D721Med (cell line): Measurements from ENCODE around the gene TMEM123.

Experiments
- DNase-seq: peaks from one replicate; pipeline ENCODE4 v3.0.0; 2011; ENCODE audit warnings: low spot score; ENCODE audit not compliant: insufficient read length
- FAIRE-seq: peaks from 2 replicates; lab custom pipeline; 2011; peaks lifted over from hg19 to GRCh38; lab: Jason Lieb, UNC
- TF ChIP-seq, protein P1 (sequence below): IDR thresholded peaks from 2 replicates; pipeline ENCODE4 v1.5.1; 2012; ENCODE audit warnings: mild to moderate bottlenecking, control low read depth; ENCODE audit not compliant: insufficient read depth; ENCODE audit errors: missing control alignments

Gene TMEM123

DNA sequence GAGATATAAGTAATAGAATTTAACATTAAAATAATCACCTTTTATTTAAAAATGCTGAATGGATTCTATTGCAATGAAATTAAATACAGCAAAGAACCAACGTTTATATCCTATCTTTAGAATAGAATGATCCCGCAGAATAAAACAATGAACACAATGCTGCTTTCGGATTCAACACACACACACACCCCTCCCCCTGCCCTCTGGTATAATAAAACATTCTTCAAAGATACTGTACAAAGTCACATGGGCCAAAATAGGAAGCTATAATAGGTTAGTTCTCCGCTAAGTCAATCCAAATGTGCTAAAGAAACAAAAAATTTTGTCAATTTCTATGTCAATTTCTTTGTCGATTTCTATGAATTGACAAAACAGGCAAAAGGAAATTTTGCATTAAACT, 47.1 kb downstream of the TMEM123 start:
- TF ChIP-seq, protein P1, sequence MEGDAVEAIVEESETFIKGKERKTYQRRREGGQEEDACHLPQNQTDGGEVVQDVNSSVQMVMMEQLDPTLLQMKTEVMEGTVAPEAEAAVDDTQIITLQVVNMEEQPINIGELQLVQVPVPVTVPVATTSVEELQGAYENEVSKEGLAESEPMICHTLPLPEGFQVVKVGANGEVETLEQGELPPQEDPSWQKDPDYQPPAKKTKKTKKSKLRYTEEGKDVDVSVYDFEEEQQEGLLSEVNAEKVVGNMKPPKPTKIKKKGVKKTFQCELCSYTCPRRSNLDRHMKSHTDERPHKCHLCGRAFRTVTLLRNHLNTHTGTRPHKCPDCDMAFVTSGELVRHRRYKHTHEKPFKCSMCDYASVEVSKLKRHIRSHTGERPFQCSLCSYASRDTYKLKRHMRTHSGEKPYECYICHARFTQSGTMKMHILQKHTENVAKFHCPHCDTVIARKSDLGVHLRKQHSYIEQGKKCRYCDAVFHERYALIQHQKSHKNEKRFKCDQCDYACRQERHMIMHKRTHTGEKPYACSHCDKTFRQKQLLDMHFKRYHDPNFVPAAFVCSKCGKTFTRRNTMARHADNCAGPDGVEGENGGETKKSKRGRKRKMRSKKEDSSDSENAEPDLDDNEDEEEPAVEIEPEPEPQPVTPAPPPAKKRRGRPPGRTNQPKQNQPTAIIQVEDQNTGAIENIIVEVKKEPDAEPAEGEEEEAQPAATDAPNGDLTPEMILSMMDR, result no peak
- DNase-seq, result no peak
- no peak for FAIRE-seq

GRCh38 chr11:102402548-102402947, 50.0 kb downstream of the TMEM123 start:
- TF ChIP-seq, protein P1, result no peak
- FAIRE-seq (no peak), DNase-seq (no peak)

DNA sequence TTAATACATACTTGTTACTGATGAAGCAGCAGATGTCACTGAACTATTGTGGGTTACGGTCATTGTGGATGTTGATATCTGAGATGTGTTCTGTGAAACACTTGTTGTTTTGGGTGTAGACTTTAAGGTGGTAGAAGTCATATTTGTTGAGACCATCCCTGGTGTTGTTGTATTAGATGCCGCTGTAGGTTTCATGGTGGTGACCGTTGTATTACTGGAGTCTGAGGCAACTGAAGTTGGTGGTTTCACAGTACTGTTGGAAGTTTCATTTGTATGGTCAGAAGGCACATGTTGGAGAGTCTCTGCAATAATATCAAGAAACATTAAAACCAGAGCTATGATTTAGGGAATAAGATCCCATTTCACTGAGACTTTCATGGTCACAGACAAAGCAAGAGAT, 50.7 kb downstream of the TMEM123 start:
- no peak for DNase-seq
- TF ChIP-seq, protein P1, result no peak
- no peak for FAIRE-seq

- no peak for FAIRE-seq
- DNase-seq, result no peak
- TF ChIP-seq, protein P1, result no peak
Measured at GRCh38 chr11:102400603-102401002, 52.0 kb downstream of the TMEM123 start.

DNA sequence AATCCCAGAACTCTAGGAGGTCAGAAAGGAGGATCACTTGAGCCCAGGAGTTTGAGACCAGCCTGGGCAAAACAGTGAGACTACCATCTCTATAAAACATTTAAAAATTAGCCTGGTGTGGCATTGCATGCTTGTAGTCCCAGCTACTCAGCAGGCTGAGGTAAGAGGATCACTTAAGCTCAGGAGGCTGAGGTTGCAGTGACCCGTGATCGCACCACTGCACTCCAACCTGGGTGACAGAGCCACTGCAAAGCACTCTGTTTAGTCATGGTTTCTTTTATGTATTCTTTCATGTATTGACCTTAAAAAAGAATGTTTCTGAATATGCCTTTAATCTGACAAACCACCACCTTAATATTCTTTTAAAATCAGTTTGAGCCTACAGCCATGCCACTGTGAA, 53.4 kb downstream of the TMEM123 start:
- no peak for DNase-seq
- FAIRE-seq, result no peak
- TF ChIP-seq, protein P1, result no peak

- no peak for FAIRE-seq
- TF ChIP-seq, protein P1, result no peak
- no peak for DNase-seq
Measured at GRCh38 chr11:102398297-102398696, 54.3 kb downstream of the TMEM123 start.

- FAIRE-seq, result no peak
- DNase-seq, result no peak
- TF ChIP-seq, protein P1, result no peak
Measured at GRCh38 chr11:102396708-102397563, 55.6 kb downstream of the TMEM123 start.
